HG02642 (cell line): ENCODE results near the gene CDC6.
"Not testable (repeated sequence)": the region's sequence is repeated elsewhere in the genome, so short reads cannot be mapped to it uniquely, and the experiment has no call there.

Experiments
- ATAC-seq: cut with Tn5 transposase; IDR thresholded peaks from one replicate; pipeline ENCODE4 v1.9.1; 2021; ENCODE audit warnings: mild to moderate bottlenecking; ENCODE audit not compliant: unreplicated experiment, poor library complexity

CDC6 gene

GRCh38 chr17:40286473-40286872 lies 1.2 kb upstream of the CDC6 start:
- ATAC-seq = no peak

GRCh38 chr17:40287159-40287493 lies 553 bp upstream of the CDC6 start:
- no peak for ATAC-seq

GRCh38 chr17:40290629-40291280 lies 3.1 kb downstream of the CDC6 start:
- ATAC-seq = no peak

GRCh38 chr17:40291281-40291664 lies 3.6 kb downstream of the CDC6 start:
- no peak for ATAC-seq

- ATAC-seq = no peak
Measured at GRCh38 chr17:40293363-40293762, 5.7 kb downstream of the CDC6 start.

- ATAC-seq = no peak
Measured at GRCh38 chr17:40295488-40296436, 8.1 kb downstream of the CDC6 start.

GRCh38 chr17:40297511-40297910 lies 9.8 kb downstream of the CDC6 start:
- no peak for ATAC-seq

GRCh38 chr17:40298726-40299125 lies 11.0 kb downstream of the CDC6 start:
- no peak for ATAC-seq

- not testable (repeated sequence) for ATAC-seq
Measured at GRCh38 chr17:40299159-40299757, 11.6 kb downstream of the CDC6 start.

GRCh38 chr17:40301315-40301714 lies 13.6 kb downstream of the CDC6 start:
- no peak for ATAC-seq

- no peak for ATAC-seq
Measured at GRCh38 chr17:40303009-40303657, 15.5 kb downstream of the CDC6 start.

- no peak for ATAC-seq
Measured at GRCh38 chr17:40303708-40304551, 16.3 kb downstream of the CDC6 start.

GRCh38 chr17:40304552-40304863 lies 16.8 kb downstream of the CDC6 start:
- not testable (repeated sequence) for ATAC-seq

GRCh38 chr17:40304866-40305265 lies 17.2 kb downstream of the CDC6 start:
- not testable (repeated sequence) for ATAC-seq

- ATAC-seq = no peak
Measured at GRCh38 chr17:40306395-40306794, 18.7 kb downstream of the CDC6 start.

GRCh38 chr17:40307001-40307730 lies 19.5 kb downstream of the CDC6 start:
- ATAC-seq = no peak

GRCh38 chr17:40307740-40308239 lies 20.1 kb downstream of the CDC6 start:
- ATAC-seq = no peak

- ATAC-seq = no peak
Measured at GRCh38 chr17:40309031-40309948, 21.6 kb downstream of the CDC6 start, which contains the start of gene RARA. RARA (plus strand) TSS chr17:40309180; CDS start chr17:40331219, 22,039 bp downstream.
